HG03432 (cell line): ENCODE measurements around the gene KISS1.

Experiments used
- ATAC-seq: cut with Tn5 transposase; IDR thresholded peaks from one replicate; pipeline ENCODE4 v1.9.1; 2021; ENCODE audit warnings: mild to moderate bottlenecking, moderate library complexity; ENCODE audit not compliant: unreplicated experiment

KISS1 gene

GRCh38 chr1:204142032-204142974 lies 54.0 kb downstream of the KISS1 start:
- no peak for ATAC-seq

- no peak for ATAC-seq
These were observed 55.2 kb downstream of the KISS1 start for GRCh38 chr1:204141131-204141530.
